Measurements from ENCODE around the gene AGTPBP1.

DNA sequence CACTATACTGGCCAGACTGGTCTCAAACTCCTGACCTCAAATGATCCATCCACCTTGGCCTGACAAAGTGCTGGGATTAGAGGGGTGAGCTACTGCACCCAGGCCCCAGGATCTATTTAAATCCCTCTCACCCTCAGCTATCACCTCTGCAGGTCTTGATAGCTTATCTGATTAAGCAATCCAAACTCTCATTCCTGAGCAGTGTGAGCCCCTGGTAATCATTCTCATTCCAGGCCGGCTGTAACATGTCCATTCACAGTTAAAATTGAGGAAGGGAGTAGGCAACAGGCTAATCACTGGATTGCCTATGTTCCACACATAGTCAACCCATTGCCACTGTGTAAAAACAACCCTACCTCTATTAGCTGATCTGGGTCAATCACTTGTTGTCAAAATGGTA, 111.1 kb downstream of the AGTPBP1 start:
- TF ChIP-seq, protein P1, sequence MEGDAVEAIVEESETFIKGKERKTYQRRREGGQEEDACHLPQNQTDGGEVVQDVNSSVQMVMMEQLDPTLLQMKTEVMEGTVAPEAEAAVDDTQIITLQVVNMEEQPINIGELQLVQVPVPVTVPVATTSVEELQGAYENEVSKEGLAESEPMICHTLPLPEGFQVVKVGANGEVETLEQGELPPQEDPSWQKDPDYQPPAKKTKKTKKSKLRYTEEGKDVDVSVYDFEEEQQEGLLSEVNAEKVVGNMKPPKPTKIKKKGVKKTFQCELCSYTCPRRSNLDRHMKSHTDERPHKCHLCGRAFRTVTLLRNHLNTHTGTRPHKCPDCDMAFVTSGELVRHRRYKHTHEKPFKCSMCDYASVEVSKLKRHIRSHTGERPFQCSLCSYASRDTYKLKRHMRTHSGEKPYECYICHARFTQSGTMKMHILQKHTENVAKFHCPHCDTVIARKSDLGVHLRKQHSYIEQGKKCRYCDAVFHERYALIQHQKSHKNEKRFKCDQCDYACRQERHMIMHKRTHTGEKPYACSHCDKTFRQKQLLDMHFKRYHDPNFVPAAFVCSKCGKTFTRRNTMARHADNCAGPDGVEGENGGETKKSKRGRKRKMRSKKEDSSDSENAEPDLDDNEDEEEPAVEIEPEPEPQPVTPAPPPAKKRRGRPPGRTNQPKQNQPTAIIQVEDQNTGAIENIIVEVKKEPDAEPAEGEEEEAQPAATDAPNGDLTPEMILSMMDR (IDR thresholded peaks at IDR 0.05), result no peak
- TF ChIP-seq POLR2A (IDR thresholded peaks at IDR 0.05), result no peak
